ENCODE results near the gene ATAD1.

DNA sequence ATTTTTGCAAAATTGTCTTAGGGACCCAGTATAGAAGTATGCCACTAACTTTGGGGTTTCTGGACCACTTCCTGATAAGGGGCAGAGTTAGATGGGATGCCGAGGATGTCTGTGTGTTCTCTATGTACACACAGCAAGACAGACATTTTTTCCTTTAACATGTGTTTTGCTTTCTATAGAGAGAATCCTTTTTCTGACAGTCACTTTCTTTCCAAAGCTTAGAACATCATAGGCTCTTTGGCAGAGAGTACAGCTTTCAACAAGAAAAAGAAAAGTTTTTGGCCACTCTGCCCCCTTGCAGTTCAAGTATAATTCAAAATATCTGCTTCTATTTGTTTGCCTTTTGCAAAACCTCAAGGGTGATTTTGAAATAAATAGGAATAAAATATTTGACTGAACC lies 114.3 kb downstream of the ATAD1 start:
- TF ChIP-seq ZNF274 (IDR thresholded peaks at IDR 0.05; ENCODE audit: low read depth, low read length) (no peak), YY1 (IDR thresholded peaks at IDR 0.05; ENCODE audit: insufficient read depth, insufficient read length) (no peak), SUZ12 (IDR thresholded peaks at IDR 0.05; ENCODE audit: extremely low read depth, insufficient read depth, insufficient read length) (no peak)
